ENCODE results near the gene ABCB4. TPM values are rescaled to one million over a fixed set of nuclear protein-coding genes. Genes with fewer than 3 reads are reported as not detected.

Gene ABCB4
- total RNA-seq, 1 experiment from 2014 or later = 0.67 TPM

DNA sequence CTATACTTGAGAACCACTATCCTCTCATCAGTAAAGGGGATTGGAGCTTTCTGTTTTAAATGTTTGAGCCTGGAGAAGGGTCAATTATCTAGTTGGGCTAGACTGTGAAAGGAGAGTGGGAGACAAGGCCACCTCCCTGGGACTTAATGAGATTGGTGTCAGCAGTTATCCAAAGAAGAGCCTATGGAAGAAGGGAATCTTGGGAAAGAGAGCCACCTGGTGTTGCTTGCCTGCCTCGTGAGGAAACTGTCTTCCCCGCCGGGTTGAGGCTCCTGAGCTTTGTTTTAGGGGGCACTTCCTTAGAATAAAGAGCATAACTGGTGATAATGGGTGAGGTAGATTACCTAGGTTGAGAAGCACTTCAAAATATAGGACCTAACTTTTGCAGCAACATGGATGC, 32.0 kb upstream of the ABCB4 start:
- H3K9ac ChIP-seq (ENCODE audit: low read length) = no peak overlapping the region
- no peak overlapping the region for H3K4me2 ChIP-seq (ENCODE audit: low read depth, low read length, poor library complexity, severe bottlenecking)
- no peak overlapping the region for H3K27ac ChIP-seq (ENCODE audit: low read length)

DNA sequence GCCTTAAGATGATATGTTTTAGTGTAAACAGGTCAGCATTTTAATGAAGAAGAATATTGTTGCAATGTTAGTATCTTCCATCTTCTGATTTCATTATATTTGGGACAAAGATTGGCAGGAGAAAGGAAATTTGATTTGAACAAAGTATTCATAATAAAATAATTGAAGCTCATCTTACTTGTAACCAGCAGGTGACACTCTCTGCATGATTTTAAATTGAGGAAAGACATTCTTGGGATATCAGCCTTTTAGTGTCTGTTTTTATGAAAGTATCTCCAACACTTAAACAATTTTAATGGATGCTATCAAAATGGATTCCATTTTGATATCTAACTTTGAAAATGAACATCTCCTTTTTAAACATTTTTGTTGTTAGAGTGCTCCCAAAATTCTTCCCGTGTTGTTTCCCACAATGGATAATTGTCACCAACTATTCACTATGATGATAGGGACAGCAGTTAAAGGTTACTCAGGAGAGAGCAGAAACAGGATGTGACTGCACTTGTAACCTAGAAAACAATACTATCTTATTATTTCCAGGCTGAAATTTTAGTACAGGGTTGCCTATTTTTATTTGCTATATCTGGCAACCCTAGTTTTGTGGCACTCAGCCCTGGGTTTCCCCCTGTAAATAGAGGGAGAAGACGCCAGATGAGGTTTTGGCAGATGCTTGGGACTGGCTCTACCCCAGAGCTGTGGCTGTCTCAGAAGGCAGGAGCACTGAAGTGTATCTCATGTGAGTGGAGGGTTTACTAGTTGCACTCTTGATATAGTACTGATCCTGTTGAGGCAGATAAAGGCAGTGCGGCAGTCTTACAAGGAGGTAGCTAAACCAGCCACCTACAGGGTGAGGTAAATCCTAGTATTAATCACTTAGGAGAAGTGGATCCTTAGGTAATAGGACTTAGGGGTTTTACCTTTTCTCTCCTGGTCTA, 31.0 kb upstream of the ABCB4 start:
- H4K20me1 ChIP-seq (ENCODE audit: insufficient read depth, low read depth, low read length) = no peaks in the 10 kb centered on the region
- no peaks in the 10 kb centered on the region for H3K4me1 ChIP-seq (ENCODE audit: low read length)
- H3K36me3 ChIP-seq (ENCODE audit: insufficient read depth, low read length) = no peaks in the 10 kb centered on the region
- peak; percentile 47 for DNase-seq
- no peak overlapping the region for H2AFZ ChIP-seq (ENCODE audit: low read length)
- H3K9me3 ChIP-seq (ENCODE audit: low read length) = no peaks in the 10 kb centered on the region
- no peak overlapping the region for H3K4me3 ChIP-seq (ENCODE audit: low read length)
- no peak overlapping the region for H3K27ac ChIP-seq (ENCODE audit: low read length)
- H3K27me3 ChIP-seq (ENCODE audit: low read length) = no peaks in the 10 kb centered on the region
- H3K9ac ChIP-seq (ENCODE audit: low read length) = no peak overlapping the region
- H3K79me2 ChIP-seq (ENCODE audit: low read length) = no peaks in the 10 kb centered on the region
- H3K4me2 ChIP-seq (ENCODE audit: low read depth, low read length, poor library complexity, severe bottlenecking) = no peak overlapping the region
- H3K9me2 ChIP-seq (replicated peaks; ENCODE audit: insufficient read depth, low read length) = no peaks in the 10 kb centered on the region

More for the DNA sequence above, 32.0 kb upstream of the ABCB4 start:
- no peaks in the 10 kb centered on the region for H3K4me1 ChIP-seq (ENCODE audit: low read length)
- H3K9me2 ChIP-seq (replicated peaks; ENCODE audit: insufficient read depth, low read length) = no peaks in the 10 kb centered on the region
- no peak for DNase-seq
- H3K27me3 ChIP-seq (ENCODE audit: low read length) = no peaks in the 10 kb centered on the region
- H4K20me1 ChIP-seq (ENCODE audit: insufficient read depth, low read depth, low read length) = no peaks in the 10 kb centered on the region
- no peak overlapping the region for H2AFZ ChIP-seq (ENCODE audit: low read length)
- H3K4me3 ChIP-seq (ENCODE audit: low read length) = no peak overlapping the region
- H3K36me3 ChIP-seq (ENCODE audit: insufficient read depth, low read length) = no peaks in the 10 kb centered on the region
- H3K79me2 ChIP-seq (ENCODE audit: low read length) = no peaks in the 10 kb centered on the region
- H3K9me3 ChIP-seq (ENCODE audit: low read length) = no peaks in the 10 kb centered on the region

DNA sequence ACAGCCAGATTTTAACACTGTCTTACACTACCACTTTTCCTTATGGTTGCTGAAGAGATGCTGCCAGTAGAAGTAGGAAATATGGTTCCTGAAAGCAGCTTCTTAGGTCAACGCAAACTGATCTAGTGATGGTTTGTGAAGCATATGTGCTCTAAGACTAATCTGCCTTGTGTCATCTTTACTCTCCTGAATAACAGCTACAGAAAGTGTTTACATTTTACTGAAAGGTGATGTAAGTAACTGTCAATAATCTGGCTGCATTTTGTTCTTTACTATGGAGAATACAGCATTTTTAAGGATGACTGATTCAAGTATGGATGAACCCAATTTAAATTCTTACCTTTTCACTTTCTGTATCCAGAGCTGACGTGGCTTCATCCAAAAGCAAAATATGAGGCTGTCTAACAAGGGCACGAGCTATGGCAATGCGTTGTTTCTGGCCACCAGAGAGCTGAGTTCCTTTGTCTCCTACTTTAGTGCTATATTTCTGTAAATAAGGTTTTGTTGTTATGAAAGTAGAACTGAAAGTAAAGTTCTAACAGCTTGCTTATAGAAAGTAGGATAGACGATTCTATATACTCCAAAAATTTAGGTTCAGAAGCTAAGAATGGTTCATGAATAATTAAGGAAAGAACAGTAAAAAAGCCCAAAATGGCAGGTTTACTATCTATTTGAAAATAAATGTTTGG, 30.2 kb upstream of the ABCB4 start:
- H2AFZ ChIP-seq (ENCODE audit: low read length) = no peak overlapping the region
- H3K27ac ChIP-seq (ENCODE audit: low read length) = no peak overlapping the region
- no peaks in the 10 kb centered on the region for H3K79me2 ChIP-seq (ENCODE audit: low read length)
- H3K4me3 ChIP-seq (ENCODE audit: low read length) = no peak overlapping the region
- H3K9ac ChIP-seq (ENCODE audit: low read length) = no peak overlapping the region
- H3K4me2 ChIP-seq (ENCODE audit: low read depth, low read length, poor library complexity, severe bottlenecking) = no peak overlapping the region
- H3K9me3 ChIP-seq (ENCODE audit: low read length) = no peaks in the 10 kb centered on the region
- H4K20me1 ChIP-seq (ENCODE audit: insufficient read depth, low read depth, low read length) = no peaks in the 10 kb centered on the region
- no peaks in the 10 kb centered on the region for H3K36me3 ChIP-seq (ENCODE audit: insufficient read depth, low read length)
- no peak for DNase-seq
- H3K9me2 ChIP-seq (replicated peaks; ENCODE audit: insufficient read depth, low read length) = no peaks in the 10 kb centered on the region
- no peaks in the 10 kb centered on the region for H3K27me3 ChIP-seq (ENCODE audit: low read length)
- H3K4me1 ChIP-seq (ENCODE audit: low read length) = no peaks in the 10 kb centered on the region

DNA sequence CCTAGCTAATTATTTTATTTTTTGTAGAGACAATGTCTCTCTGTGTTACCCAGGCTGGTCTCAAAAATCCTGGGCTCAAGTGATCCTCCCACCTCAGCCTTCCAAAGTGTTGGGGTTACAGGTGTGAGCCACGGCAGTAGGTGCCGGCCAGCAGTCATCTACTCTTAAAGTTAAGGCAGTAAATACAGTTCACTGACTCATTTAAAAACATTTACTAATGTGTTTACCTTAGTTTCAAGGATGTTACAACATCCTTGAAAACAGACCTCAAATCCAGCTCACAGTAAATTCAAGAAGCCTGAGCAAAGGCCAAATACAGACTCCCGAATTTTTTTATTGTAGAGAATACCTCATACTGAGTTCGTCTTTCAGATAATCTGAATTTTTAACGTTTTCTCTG, 29.6 kb upstream of the ABCB4 start:
- H3K9ac ChIP-seq (ENCODE audit: low read length) = no peak overlapping the region

DNA sequence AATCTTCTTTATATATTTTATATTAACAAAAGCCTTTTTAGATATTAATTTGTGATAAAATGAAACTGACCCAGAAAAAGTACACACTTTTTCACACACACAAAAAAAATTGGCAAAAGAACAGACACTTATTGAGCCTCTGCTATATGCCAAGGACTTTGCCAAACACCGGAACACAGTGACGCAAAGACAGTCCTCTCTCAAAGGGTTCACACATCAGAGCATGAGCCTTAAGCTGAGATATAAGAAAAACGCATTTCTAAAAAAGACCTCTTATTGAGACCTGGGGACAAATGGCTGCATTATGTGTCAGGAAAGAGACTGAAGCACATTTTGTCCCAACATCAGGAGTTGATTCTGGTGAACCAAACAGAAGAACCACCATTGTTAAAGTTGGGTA, 24.0 kb upstream of the ABCB4 start:
- no peak for DNase-seq
- Histone ChIP-seq H3K27ac (ENCODE audit: low read length) (no peak overlapping the region), H3K4me3 (ENCODE audit: low read length) (no peak overlapping the region), H4K20me1 (ENCODE audit: insufficient read depth, low read depth, low read length) (no peaks in the 10 kb centered on the region), H2AFZ (ENCODE audit: low read length) (no peak overlapping the region), H3K79me2 (ENCODE audit: low read length) (no peaks in the 10 kb centered on the region), H3K27me3 (ENCODE audit: low read length) (no peaks in the 10 kb centered on the region), H3K9me3 (ENCODE audit: low read length) (no peaks in the 10 kb centered on the region), H3K4me2 (ENCODE audit: low read depth, low read length, poor library complexity, severe bottlenecking) (no peak overlapping the region), H3K9me2 (replicated peaks; ENCODE audit: insufficient read depth, low read length) (no peaks in the 10 kb centered on the region), H3K9ac (ENCODE audit: low read length) (no peak overlapping the region), H3K36me3 (ENCODE audit: insufficient read depth, low read length) (no peaks in the 10 kb centered on the region), H3K4me1 (ENCODE audit: low read length) (no peaks in the 10 kb centered on the region)

More for the DNA sequence above, 29.6 kb upstream of the ABCB4 start:
- DNase-seq = no peak
- Histone ChIP-seq H2AFZ (ENCODE audit: low read length) (no peak overlapping the region), H3K9me3 (ENCODE audit: low read length) (no peaks in the 10 kb centered on the region), H3K27me3 (ENCODE audit: low read length) (no peaks in the 10 kb centered on the region), H3K4me3 (ENCODE audit: low read length) (no peak overlapping the region), H3K4me2 (ENCODE audit: low read depth, low read length, poor library complexity, severe bottlenecking) (no peak overlapping the region), H3K79me2 (ENCODE audit: low read length) (no peaks in the 10 kb centered on the region), H3K9me2 (replicated peaks; ENCODE audit: insufficient read depth, low read length) (no peaks in the 10 kb centered on the region), H3K27ac (ENCODE audit: low read length) (no peak overlapping the region), H3K36me3 (ENCODE audit: insufficient read depth, low read length) (no peaks in the 10 kb centered on the region), H4K20me1 (ENCODE audit: insufficient read depth, low read depth, low read length) (no peaks in the 10 kb centered on the region), H3K4me1 (ENCODE audit: low read length) (no peaks in the 10 kb centered on the region)

DNA sequence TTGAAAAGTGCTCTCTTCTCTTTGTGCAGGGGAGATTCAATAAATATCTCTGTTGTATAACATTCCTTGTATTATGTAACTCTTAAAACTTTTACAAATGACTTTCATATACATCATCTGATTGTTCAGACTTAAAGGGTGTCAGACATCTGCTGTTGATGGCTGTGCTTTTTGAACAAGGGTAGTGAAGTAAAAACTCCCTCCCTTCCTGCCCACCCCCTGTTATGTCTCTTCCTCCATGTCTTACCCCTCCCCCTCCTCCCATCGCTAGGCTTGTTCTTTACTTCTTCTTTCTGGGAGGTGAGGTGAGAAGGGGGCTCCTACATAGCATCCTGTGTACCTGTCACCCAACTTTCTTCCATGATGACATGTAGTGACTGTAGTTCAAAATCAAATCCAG, 23.4 kb upstream of the ABCB4 start:
- H3K4me1 ChIP-seq (ENCODE audit: low read length) = no peaks in the 10 kb centered on the region
- no peak overlapping the region for H3K9ac ChIP-seq (ENCODE audit: low read length)
- H3K36me3 ChIP-seq (ENCODE audit: insufficient read depth, low read length) = no peaks in the 10 kb centered on the region
- H3K27ac ChIP-seq (ENCODE audit: low read length) = no peak overlapping the region
- no peak for DNase-seq
- H3K9me2 ChIP-seq (replicated peaks; ENCODE audit: insufficient read depth, low read length) = no peaks in the 10 kb centered on the region
- no peaks in the 10 kb centered on the region for H4K20me1 ChIP-seq (ENCODE audit: insufficient read depth, low read depth, low read length)
- H3K4me2 ChIP-seq (ENCODE audit: low read depth, low read length, poor library complexity, severe bottlenecking) = no peak overlapping the region
- no peaks in the 10 kb centered on the region for H3K9me3 ChIP-seq (ENCODE audit: low read length)
- no peaks in the 10 kb centered on the region for H3K27me3 ChIP-seq (ENCODE audit: low read length)
- H2AFZ ChIP-seq (ENCODE audit: low read length) = no peak overlapping the region
- no peak overlapping the region for H3K4me3 ChIP-seq (ENCODE audit: low read length)
- H3K79me2 ChIP-seq (ENCODE audit: low read length) = no peaks in the 10 kb centered on the region

DNA sequence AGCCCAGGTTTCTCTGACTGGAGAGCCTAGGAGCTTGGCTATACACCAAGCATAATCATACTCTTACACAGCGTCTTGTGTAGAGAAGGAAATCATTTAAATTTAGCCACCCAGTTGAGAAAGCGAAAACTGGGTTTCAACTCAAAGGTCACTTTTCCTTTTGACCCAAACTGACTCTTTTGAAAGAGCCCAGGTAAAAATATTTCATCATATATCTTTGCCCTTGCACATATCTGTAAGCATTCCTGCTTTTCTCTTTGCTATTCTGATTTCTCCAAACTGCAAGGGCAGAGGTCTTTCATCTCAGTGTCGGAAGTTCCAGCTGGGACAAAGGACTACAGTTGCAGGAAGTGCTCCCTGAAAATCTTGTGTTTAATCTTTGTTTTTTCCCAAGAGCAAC, 22.0 kb upstream of the ABCB4 start:
- DNase-seq = no peak
- H3K9ac ChIP-seq (ENCODE audit: low read length) = no peak overlapping the region
- H3K79me2 ChIP-seq (ENCODE audit: low read length) = no peaks in the 10 kb centered on the region
- no peaks in the 10 kb centered on the region for H3K27me3 ChIP-seq (ENCODE audit: low read length)
- no peak overlapping the region for H3K4me2 ChIP-seq (ENCODE audit: low read depth, low read length, poor library complexity, severe bottlenecking)
- no peak overlapping the region for H3K4me3 ChIP-seq (ENCODE audit: low read length)
- no peak overlapping the region for H2AFZ ChIP-seq (ENCODE audit: low read length)
- H3K9me2 ChIP-seq (replicated peaks; ENCODE audit: insufficient read depth, low read length) = no peaks in the 10 kb centered on the region
- H4K20me1 ChIP-seq (ENCODE audit: insufficient read depth, low read depth, low read length) = no peaks in the 10 kb centered on the region
- H3K27ac ChIP-seq (ENCODE audit: low read length) = no peak overlapping the region
- H3K36me3 ChIP-seq (ENCODE audit: insufficient read depth, low read length) = no peaks in the 10 kb centered on the region
- no peaks in the 10 kb centered on the region for H3K4me1 ChIP-seq (ENCODE audit: low read length)
- no peaks in the 10 kb centered on the region for H3K9me3 ChIP-seq (ENCODE audit: low read length)

DNA sequence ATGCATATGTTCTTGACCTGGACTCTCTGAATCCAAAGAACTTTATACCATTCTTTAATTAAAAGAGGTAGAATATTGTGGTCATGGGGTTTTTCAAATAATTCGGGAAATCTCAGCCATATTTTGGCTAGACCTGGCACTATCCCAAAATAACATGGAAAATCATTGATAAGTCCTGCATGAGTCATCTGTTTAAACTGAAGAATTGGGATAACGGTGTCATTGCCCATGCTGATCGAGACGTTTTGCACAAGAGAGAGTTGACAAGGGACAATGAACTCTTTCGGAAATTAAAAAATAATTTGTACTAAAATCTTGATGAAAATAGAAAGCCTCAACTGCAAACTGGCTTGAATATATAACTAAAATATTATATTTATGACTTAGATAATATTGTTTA, 19.9 kb upstream of the ABCB4 start:
- Histone ChIP-seq H3K9ac (ENCODE audit: low read length) (no peak overlapping the region), H3K36me3 (ENCODE audit: insufficient read depth, low read length) (no peaks in the 10 kb centered on the region)

More for the DNA sequence above, 19.9 kb upstream of the ABCB4 start:
- Histone ChIP-seq H3K4me3 (ENCODE audit: low read length) (no peak overlapping the region), H4K20me1 (ENCODE audit: insufficient read depth, low read depth, low read length) (no peaks in the 10 kb centered on the region), H3K79me2 (ENCODE audit: low read length) (no peaks in the 10 kb centered on the region), H3K4me2 (ENCODE audit: low read depth, low read length, poor library complexity, severe bottlenecking) (no peak overlapping the region), H3K9me3 (ENCODE audit: low read length) (no peaks in the 10 kb centered on the region), H3K9me2 (replicated peaks; ENCODE audit: insufficient read depth, low read length) (no peaks in the 10 kb centered on the region), H2AFZ (ENCODE audit: low read length) (no peak overlapping the region), H3K27me3 (ENCODE audit: low read length) (no peaks in the 10 kb centered on the region), H3K4me1 (ENCODE audit: low read length) (no peaks in the 10 kb centered on the region), H3K27ac (ENCODE audit: low read length) (no peak overlapping the region)
- no peak for DNase-seq
